GM13976 (cell line): ENCODE data around the gene ARID5B.

Source experiments
- DNase-seq: peaks from one replicate; pipeline ENCODE4 v3.0.0; 2012; ENCODE audit warnings: low spot score
- in situ Hi-C: fragments of 300-500 bp; cut with MboI; formaldehyde crosslinking; loops from one replicate; pipeline ENCODE4 v1.12.0; 2022; ENCODE audit warnings: low sequenced_read_pairs, mixed read lengths, inconsistent platforms; ENCODE audit not compliant: unreplicated experiment
- TF ChIP-seq, protein P1 (sequence below): IDR thresholded peaks from 2 replicates; pipeline ENCODE4 v1.5.1; 2012; ENCODE audit warnings: borderline replicate concordance, mild to moderate bottlenecking; ENCODE audit not compliant: insufficient read depth; ENCODE audit errors: extremely low read depth, missing control alignments, control extremely low read depth

ARID5B gene

DNA sequence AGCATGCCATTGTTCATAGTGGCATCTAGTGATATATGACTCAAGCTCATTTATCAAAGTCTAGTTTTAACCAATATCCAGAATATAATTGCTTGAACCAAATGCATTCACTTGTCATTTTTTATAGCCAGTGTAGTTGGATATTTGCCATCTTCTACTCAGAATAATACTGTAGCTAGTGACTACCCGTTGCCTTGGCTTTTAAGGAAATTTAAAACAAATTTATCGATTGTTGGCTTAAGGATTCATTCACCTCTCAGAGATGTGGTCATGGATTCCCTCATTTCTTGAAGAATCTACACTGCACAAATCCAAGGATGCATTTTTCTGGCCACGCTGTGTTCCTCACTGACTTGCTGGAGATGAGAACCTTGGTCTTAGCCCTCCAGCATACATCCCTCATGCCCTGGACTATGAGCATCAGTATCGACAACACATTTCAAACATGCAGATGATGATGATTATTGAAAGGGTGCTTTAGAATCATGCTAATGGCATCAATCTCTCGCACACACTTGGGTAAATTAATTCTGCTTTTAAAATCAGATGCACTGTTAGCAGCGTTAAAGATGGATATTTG is 8.8 kb downstream of the ARID5B start:
- TF ChIP-seq, protein P1, sequence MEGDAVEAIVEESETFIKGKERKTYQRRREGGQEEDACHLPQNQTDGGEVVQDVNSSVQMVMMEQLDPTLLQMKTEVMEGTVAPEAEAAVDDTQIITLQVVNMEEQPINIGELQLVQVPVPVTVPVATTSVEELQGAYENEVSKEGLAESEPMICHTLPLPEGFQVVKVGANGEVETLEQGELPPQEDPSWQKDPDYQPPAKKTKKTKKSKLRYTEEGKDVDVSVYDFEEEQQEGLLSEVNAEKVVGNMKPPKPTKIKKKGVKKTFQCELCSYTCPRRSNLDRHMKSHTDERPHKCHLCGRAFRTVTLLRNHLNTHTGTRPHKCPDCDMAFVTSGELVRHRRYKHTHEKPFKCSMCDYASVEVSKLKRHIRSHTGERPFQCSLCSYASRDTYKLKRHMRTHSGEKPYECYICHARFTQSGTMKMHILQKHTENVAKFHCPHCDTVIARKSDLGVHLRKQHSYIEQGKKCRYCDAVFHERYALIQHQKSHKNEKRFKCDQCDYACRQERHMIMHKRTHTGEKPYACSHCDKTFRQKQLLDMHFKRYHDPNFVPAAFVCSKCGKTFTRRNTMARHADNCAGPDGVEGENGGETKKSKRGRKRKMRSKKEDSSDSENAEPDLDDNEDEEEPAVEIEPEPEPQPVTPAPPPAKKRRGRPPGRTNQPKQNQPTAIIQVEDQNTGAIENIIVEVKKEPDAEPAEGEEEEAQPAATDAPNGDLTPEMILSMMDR, result no peak
- in situ Hi-C loops, result no loop called here
- no peak for DNase-seq

DNA sequence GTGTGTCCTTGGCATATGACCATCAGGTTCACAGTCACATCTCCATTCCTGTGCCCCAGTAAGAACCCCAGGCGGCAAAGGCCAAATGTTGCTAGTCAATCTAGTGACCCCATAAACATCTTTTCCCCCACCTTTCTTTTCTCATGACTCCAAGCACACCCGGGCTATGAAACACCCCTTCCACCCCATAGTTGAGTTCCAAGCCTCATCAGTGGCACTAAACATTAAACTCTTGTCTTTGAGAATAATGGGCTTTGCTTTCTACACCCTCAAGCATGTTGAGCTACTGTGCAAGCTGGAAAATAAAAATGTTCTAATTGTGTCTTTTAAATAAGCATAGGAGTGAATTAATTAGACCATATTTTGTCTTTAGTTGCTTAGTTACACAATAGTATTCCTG is 9.4 kb downstream of the ARID5B start:
- DNase-seq, result no peak
- in situ Hi-C loops, result no loop called here
- TF ChIP-seq, protein P1, result no peak

DNA sequence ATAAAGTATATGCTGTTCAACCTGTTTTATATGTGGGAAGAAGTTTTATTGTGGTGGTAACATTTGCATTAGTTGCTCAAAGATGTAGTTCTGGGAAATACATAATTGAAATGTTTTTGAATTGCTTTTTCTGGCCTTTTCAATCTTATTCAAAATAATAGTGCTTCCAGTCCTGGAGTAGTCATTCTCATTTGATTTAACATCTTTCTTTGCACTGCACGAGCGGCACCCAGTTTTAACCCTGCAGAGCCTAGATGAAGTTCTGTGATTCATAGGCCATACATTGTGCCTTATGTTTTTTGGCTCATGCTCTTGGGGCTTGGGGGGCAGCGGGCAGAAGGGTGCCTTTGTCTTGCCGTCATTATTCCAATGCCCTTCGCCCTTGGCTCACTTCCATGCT is 9.9 kb downstream of the ARID5B start:
- TF ChIP-seq, protein P1, result no peak
- in situ Hi-C loops, result no loop called here
- DNase-seq, result no peak

DNA sequence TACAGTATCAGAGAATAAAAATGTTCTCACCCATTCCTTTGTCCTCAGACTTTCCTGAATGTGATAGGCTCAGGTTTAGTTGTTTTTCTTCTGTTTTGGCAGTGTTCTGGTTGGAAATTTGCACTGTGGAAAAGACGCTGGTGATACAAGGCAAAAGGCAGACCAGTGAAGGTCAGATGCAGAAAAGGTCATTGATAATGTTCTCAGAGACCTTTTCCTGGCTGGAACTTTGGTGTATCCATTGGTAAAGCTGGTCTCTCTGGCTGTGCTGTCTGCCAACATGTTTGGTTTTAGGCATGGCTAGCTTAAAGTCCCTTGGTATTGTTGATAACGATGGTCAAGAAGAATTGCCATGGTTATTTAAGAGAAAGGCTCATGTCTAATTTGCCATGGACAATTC is 11.5 kb downstream of the ARID5B start:
- in situ Hi-C loops, result no loop called here
- TF ChIP-seq, protein P1, result no peak
- DNase-seq, result no peak

DNA sequence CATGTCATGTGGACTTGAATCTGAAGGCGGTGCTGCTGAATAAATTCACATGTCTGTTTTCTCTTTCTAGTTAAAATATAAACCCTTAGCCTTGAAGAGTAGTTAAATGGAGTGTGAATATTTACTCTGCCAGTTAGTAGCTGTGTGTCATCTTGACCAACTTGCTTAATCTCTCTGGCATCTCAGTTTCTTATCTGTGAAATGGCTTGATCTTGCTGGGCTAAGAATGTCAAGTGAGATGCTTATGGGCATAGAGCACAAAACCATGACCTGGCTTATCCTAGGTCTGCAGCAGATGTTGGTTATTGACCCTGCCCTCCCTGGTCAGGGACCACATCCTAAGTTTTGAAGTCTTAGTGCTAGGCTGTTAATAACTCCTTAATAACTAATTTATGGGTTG is 16.6 kb downstream of the ARID5B start:
- TF ChIP-seq, protein P1, result no peak
- DNase-seq, result no peak
- in situ Hi-C loops, result no loop called here

DNA sequence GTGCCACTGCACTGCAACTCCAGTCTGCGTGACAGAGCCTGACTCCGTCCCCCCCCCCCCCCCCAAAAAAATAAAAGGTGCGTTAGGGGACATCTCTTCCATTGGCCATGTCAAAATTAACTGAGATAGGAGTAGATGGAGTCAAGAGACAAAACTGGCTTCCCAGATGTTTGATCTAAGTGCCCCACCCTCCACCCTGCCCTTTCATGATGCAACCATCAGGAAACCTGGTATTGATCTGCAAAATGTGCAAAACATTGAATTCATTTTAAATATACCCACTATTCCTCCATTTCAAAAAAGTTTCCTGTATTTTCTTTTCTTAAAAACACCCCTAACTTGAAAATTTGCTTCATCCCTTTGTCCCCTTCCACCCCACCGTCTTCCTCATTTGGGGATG is 17.5 kb downstream of the ARID5B start:
- DNase-seq, result no peak
- in situ Hi-C loops, result no loop called here
- TF ChIP-seq, protein P1, result no peak
